Activated CD4-positive, alpha-beta T cell treated with anti-CD3 and anti-CD28 coated beads, Interleukin-2, Interleukin-6, amounts not matched to agents 100 ng/mL and 50 ng/mL, durations not matched to agents 16 hours and 8 hours (primary cell): Measurements from ENCODE around the gene EMC10.
"Not testable (repeated sequence)": the region's sequence is repeated elsewhere in the genome, so short reads cannot be mapped to it uniquely, and the experiment has no call there.

Experiments
- DNase-seq: peaks from one replicate; pipeline ENCODE4 v3.0.0-alpha.2; 2020

Gene EMC10

GRCh38 chr19:50453243-50453642 lies 23.1 kb upstream of the EMC10 start:
- DNase-seq, result no peak

DNA sequence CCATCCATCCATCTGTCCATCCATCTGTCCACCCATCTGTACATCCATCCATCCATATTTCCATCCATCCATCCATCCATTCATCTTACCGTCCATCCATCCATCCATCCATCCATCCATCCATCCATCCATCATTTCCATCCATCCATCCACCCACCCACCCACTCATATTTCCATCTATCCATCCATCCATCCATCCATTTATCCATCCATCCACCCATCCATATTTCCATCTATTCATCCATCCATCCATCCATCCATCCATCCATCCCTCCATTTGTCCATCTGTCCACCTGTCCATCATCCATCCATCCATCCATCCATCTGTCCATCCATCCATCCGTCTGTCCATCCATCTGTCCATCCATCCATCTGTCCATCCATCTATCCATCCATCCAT lies 20.3 kb upstream of the EMC10 start:
- DNase-seq, result no peak

DNA sequence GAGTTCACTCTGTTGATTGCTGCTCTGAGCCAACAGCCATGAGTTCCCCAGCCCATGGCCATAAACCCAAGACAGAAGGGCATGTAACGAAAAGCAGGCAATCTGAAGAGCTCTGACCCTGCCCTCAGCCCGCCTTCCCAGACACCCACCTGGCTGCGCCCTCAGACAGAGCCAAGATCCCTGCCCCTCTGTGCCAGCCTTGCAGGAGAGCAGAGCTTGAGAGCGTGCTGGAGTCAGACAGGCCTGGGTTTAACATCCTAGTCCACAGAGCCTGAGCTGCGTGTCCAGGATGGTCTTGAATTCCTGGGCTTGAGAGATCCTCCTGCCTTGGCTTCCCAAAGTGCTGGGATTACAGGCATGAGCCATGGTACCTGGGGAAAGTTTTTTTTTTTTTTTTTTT lies 19.0 kb upstream of the EMC10 start:
- DNase-seq, result no peak

DNA sequence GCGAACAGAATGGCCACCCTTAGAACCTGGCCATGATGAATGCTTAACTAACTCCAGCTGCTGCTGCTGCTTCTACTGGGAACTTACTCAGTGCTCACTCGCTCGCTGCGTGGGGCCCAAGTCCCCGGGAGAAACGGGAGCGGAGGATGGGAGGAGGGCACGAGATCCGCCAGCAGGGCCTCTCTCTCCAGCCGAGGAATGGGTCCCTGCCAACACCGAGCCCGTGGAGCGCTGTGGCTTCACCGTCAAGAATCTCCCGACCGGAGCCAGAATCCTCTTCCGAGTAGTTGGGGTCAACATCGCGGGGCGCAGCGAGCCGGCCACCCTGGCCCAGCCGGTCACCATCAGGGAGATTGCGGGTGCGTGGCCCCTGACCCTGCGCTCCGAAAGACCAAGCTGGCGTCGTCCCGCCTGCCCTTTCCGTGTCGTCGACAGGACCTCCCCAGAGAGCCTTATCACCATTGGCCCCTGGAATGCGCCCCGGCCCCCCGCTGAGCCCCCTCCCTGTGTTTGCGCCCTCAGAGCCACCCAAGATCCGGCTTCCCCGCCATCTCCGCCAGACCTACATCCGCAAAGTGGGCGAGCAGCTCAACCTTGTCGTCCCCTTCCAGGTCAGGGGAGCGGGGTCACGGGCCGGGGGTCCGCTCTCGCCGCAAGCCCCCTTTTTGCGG lies 17.8 kb upstream of the EMC10 start:
- no peak for DNase-seq

DNA sequence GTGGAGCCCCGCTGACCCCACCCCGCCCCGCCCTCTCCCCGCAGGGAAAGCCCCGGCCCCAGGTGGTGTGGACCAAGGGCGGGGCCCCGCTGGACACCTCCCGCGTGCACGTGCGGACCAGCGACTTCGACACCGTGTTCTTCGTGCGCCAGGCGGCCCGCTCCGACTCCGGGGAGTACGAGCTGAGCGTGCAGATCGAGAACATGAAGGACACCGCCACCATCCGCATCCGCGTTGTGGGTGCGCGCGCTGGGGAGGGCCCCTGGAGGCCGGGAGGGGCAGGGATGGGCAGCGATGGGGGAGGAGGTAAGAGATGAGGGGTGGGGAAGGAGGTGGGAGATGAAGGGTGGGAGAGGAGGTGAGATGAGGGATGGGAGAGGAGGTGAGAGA lies 17.2 kb upstream of the EMC10 start:
- DNase-seq, result no peak

GRCh38 chr19:50459638-50460037 lies 16.7 kb upstream of the EMC10 start:
- no peak for DNase-seq

- peak; percentile 67 for DNase-seq
These were observed 16.0 kb upstream of the EMC10 start for GRCh38 chr19:50460161-50460765.

DNA sequence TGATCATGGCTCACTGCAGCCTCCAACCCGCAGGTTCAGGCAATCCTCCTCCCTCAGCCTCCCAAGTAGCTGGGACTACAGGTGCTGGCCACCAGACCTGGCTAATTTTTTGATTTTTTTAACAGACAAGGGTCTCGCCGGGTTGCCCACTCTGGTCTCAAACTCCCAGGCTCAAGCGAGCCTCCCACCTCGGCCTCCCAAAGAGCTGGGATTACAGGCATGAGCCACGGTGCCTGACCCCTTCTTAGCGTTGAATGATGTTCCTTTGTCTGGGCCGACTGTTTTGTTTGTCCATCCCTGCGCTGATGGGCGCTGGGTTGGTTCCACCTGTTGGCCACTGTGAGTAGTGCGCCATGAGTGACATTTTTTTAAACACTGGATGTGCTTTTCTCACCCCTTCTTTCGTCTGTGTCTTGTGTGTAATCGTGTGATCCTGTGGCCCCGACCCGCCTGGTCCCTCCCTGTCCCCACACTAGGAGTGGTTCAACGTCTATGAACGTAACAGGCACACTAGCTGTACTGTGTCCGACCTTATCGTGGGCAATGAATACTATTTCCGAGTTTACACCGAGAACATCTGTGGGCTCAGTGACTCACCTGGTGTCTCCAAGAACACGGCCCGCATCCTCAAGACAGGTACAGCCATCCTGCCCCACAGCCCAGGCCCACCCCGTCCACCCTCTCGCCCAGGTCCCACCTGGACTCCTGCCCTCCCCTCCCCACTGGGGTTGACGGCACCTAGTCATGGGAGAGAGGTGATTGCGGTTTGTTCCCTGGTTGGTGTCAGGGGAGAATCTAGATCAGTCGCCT lies 15.0 kb upstream of the EMC10 start:
- DNase-seq, result peak; percentile 81

- no peak for DNase-seq
These were observed 13.3 kb upstream of the EMC10 start for GRCh38 chr19:50462970-50463369.

DNA sequence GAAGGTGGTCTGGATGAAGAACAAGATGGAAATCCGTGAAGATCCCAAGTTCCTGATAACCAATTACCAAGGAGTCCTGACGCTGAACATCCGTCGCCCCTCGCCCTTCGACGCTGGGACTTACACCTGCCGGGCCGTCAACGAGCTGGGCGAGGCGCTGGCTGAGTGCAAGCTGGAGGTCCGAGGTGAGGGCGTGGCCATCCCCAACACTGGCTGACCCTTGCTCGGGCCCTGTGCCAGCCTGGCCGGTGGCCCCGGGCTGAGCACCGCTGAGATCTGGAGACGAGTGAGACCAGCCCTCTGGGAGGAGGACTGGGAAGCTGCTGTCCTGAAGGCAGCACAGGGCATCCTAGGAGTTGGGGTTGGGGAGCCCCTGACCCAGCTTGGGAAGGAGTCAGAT lies 12.0 kb upstream of the EMC10 start:
- DNase-seq, result no peak

DNA sequence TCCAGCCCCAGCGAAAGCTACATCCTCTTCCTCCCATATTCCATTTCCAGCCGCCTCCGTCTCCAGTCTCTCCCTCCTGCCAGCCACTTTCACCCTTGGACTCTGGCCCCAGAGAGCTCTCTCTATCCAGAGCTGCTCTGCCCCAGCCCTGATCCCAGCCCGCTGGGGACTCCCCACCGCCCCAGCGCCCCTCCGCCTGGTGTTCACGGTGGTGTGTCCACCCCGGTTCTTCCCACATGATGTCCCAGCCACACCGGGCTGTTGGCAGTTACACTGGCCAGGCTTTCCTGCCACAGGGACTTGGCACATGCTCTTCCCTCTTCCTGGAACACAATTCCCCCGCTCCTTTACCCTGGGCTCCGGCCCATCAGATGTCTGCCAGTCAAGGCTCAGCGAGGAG lies 11.3 kb upstream of the EMC10 start:
- no peak for DNase-seq

DNA sequence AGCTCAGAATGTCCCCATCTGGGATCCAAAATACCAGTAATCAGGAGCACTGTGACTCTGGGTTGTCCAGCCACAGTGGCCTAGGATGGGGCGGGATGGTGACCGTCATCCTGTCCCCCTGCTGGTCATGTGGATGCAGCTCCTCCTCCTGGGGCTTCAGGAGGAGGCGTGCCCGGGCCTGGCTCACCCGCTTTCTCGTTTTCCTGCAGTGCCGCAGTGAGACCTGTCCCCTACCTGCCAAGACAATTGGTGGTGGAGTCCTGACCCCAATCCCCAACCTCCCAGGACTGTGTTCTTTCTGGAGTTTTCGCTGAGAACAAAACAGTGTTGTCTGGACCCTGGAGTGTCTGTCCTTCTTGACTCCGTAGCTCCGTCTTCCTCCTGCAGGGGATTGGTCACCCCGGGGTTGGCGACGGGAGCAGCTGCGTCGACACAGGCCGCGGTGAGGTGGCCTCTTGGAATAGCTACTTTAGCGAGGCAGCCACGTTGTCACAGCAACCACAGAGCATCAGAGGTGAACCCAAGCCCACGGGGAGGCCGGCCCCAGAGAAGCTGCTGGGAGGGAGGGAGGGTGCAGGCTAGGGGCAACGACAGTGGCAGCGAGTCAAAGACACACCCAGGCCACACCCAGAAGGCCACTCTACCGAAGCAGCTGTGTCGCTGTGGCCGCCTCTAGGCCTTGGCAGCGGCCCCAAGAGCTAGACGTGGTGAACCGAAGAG lies 10.2 kb upstream of the EMC10 start:
- no peak for DNase-seq

GRCh38 chr19:50466706-50467039 lies 9.6 kb upstream of the EMC10 start:
- no peak for DNase-seq

GRCh38 chr19:50467566-50467965 lies 8.7 kb upstream of the EMC10 start:
- no peak for DNase-seq

DNA sequence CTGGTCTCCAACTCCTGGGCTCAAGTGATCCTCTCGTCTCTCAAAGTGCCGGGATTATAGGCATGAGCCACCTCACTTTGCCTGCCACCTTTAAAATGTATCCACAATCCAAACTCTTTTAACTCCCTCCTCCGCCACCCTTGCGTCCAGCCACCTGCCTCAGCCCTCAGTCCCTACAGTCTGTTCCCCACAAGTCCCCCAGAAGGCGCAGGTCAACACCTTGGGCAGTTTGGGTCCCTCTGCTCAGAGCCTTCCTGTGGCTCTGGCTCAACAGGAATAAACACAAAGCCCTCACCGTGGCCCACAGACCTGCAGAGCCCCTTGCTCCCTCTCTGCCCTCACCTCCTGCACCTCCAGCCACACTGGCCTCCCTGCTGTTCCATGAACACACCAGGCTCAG lies 7.5 kb upstream of the EMC10 start:
- DNase-seq, result no peak

GRCh38 chr19:50473336-50473735 lies 3.0 kb upstream of the EMC10 start:
- not testable (repeated sequence) for DNase-seq

DNA sequence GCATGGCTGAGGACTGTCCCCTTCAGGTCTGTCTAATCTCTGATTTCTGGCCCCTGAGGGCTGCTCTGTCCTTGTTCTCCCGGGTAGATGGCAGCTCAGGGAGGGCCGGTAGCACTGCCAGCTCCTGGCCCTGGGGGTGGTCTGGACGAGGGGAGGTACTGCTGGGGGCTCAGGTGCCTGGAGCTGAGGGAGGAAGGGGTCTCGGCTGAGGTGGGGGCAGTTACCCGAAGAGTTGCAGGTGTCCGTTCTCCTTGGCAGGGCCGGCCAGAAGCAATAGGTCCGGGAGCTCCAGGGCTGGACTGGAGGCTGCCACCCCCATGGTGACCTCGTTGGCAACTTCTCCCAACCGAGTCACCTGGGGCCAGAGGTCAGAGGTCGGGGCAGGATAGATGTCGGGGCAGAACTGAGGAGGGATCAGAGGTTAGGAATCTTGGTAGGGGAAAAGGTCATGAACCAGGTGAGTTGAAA lies 1.2 kb upstream of the EMC10 start:
- no peak for DNase-seq

GRCh38 chr19:50475736-50476223 lies 527 bp upstream of the EMC10 start:
- DNase-seq, result no peak

- DNase-seq, result no peak
These were observed 566 bp downstream of the EMC10 start for GRCh38 chr19:50476907-50477238.

- no peak for DNase-seq
These were observed 1.6 kb downstream of the EMC10 start for GRCh38 chr19:50477751-50478515.

GRCh38 chr19:50478901-50479715 lies 2.8 kb downstream of the EMC10 start:
- no peak for DNase-seq

- DNase-seq, result no peak
These were observed 3.5 kb downstream of the EMC10 start for GRCh38 chr19:50479761-50480251.
